Measurements from ENCODE around the gene CTNNA2. TPM values are rescaled to one million over a fixed set of nuclear protein-coding genes. Genes with fewer than 3 reads are reported as not detected.

Gene CTNNA2
- total and polyA plus RNA-seq, 2 of the 8 experiments (the other 6 are each of a cell fraction or from before 2014, with no cell fraction given) = 3.9 to 9.0 TPM

DNA sequence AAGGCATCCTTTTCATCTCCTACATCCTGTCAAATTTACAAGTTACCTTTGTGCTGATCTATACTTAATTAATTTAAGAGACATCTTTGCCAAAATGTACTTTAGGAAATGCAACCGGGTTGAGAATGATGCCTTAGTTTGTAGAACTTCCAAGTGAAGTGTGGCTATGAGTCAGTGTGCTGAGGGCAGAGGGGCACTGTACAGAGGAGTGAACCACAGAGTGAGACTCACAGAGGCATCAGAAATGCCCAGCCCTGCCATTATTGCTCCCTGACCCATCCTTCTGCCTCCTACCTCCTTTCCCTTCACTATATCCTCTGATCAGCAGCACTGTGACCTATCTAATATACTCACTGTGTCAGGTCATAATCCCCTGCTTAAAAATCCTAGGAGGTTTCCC lies 471.6 kb downstream of the CTNNA2 start:
- Histone ChIP-seq H3K23me2 (ENCODE audit: low read depth, low read length) (no peaks in the 10 kb centered on the region), H4K20me1 (replicated peaks in 1 of 2; ENCODE audit: control insufficient read depth in 1 of 2, insufficient read depth in 2 of 2, low read length in 2 of 2) (no peaks in the 10 kb centered on the region), H3K4me2 (ENCODE audit: insufficient read depth in 1 of 2, low read depth in 2 of 2, low read length in 2 of 2) (no peak overlapping the region), H3K9ac (replicated peaks in 1 of 4; ENCODE audit: extremely low read depth in 1 of 4, low read depth in 3 of 4, low read length in 3 of 4) (no peak overlapping the region), H2BK15ac (ENCODE audit: low read length) (no peak overlapping the region), H3K27ac (ENCODE audit: low read depth, low read length) (no peak overlapping the region), H3K4ac (replicated peaks; ENCODE audit: insufficient read length, low read depth, low read length) (no peak overlapping the region), H3K18ac (ENCODE audit: extremely low read depth, low read length) (no peak overlapping the region), H2BK20ac (ENCODE audit: low read length) (no peak overlapping the region), H2BK5ac (ENCODE audit: low read depth, low read length) (no peak overlapping the region), H2BK12ac (ENCODE audit: low read depth, low read length) (no peak overlapping the region), H3K23ac (ENCODE audit: insufficient read length) (no peak overlapping the region), H3K27me3 (replicated peaks in 1 of 4; ENCODE audit: control insufficient read depth in 3 of 4, extremely low read depth in 1 of 4, insufficient read depth in 3 of 4, low read length in 3 of 4) (no peaks in the 10 kb centered on the region), H3K79me2 (ENCODE audit: control insufficient read depth in 1 of 2, insufficient read depth in 2 of 2, low read length in 2 of 2) (no peaks in the 10 kb centered on the region), H3K4me3 (ENCODE audit: extremely low read depth in 1 of 4, insufficient read depth in 2 of 4, low read depth in 3 of 4, low read length in 4 of 4) (no peak overlapping the region), H3K9me3 (ENCODE audit: insufficient read depth in 2 of 2, low read depth in 1 of 2, low read length in 1 of 2) (no peaks in the 10 kb centered on the region), H4K5ac (ENCODE audit: insufficient read length, low read depth, low read length) (no peak overlapping the region), H2AFZ (ENCODE audit: low read length) (no peak overlapping the region), H3K79me1 (ENCODE audit: low read depth, low read length) (no peaks in the 10 kb centered on the region), H4K91ac (replicated peaks; ENCODE audit: insufficient read length, low read length) (no peak overlapping the region), H2AK5ac (ENCODE audit: low read depth, low read length) (no peak overlapping the region), H2BK120ac (replicated peaks; ENCODE audit: low read depth, low read length) (no peak overlapping the region), H4K8ac (ENCODE audit: extremely low read depth, insufficient read depth, low read length) (no peak overlapping the region), H3K4me1 (replicated peaks in 1 of 4; ENCODE audit: control insufficient read depth in 3 of 4, insufficient read depth in 4 of 4, low read length in 3 of 4) (peaks cover 0 to 4% (median 0%) of the 10 kb centered on the region in 4 experiments; a peak in 1 of 7 replicates), H3K56ac (replicated peaks; ENCODE audit: insufficient read length, low read depth, low read length) (no peak overlapping the region), H3K36me3 (ENCODE audit: control insufficient read depth in 2 of 4, insufficient read depth in 4 of 4, low read length in 3 of 4) (no peaks in the 10 kb centered on the region), H3K14ac (ENCODE audit: insufficient read length) (no peak overlapping the region)
- no peak for DNase-seq (ENCODE audit: low read depth in 1 of 2, low spot score in 2 of 2)
- TF ChIP-seq BRCA1 (IDR thresholded peaks at IDR 0.05; ENCODE audit: low read depth, low read length) (no peak), ASH2L (IDR thresholded peaks at IDR 0.05; ENCODE audit: low read length) (no peak), EGR1 (IDR thresholded peaks at IDR 0.05; ENCODE audit: borderline replicate concordance, low read depth, low read length) (no peak), TCF12 (IDR thresholded peaks at IDR 0.05; ENCODE audit: low read depth, low read length) (no peak), SP4 (IDR thresholded peaks at IDR 0.05; ENCODE audit: low read length) (no peak), POU5F1 (IDR thresholded peaks at IDR 0.05; ENCODE audit: low read depth, low read length) (no peak), SRF (IDR thresholded peaks at IDR 0.05; ENCODE audit: low read depth, low read length) (no peak), HDAC6 (IDR thresholded peaks at IDR 0.05; ENCODE audit: low read depth, low read length) (no peak)
- WGBS, 2 experiments (ENCODE audit: extremely low coverage in 1 of 2, insufficient coverage in 1 of 2, insufficient read length in 1 of 2, insufficient replicate concordance in 2 of 2, low coverage in 1 of 2, low lambda C conversion rate in 2 of 2, missing lambda C conversion rate in 1 of 2) = 95% methylated on average over 1 of the region's 1 CpG; no CpG with 5 or more reads in 1 of the 2 experiments
- no peak for FAIRE-seq
- ChIA-PET POLR2A (ENCODE audit: partially characterized antibody) (no interaction called here), CTCF (ENCODE audit: partially characterized antibody) (interaction anchor here (1.3 kb wide), 1 partner anchor 24 kb away, joined by 4 read pairs; no protein-coding TSS in a partner anchor)

Data from H1 (cell line).